Measurements from ENCODE around the gene FOXN4.

The FOXN4 gene

GRCh38 chr12:109241936-109242335, 67.1 kb downstream of the FOXN4 start:
- H3K4me2 ChIP-seq (ENCODE audit: low read length) = no peak overlapping the region
- no peak overlapping the region for H3K4ac ChIP-seq (ENCODE audit: low read depth, low read length)
- H3K79me1 ChIP-seq (ENCODE audit: low read length) = no peaks in the 10 kb centered on the region
- no peak overlapping the region for H4K8ac ChIP-seq (ENCODE audit: low read depth, low read length)
- H4K91ac ChIP-seq (ENCODE audit: low read depth, low read length) = no peak overlapping the region
- no peak for DNase-seq
- WGBS (ENCODE audit: extremely low coverage, insufficient coverage, insufficient read length) = no CpG with 5 or more reads among the region's 5 CpGs
- H4K12ac ChIP-seq (ENCODE audit: low read depth, low read length) = no peak overlapping the region
- H2BK12ac ChIP-seq (ENCODE audit: low read length) = no peak overlapping the region
- H3K4me1 ChIP-seq (ENCODE audit: control insufficient read depth in 1 of 2, insufficient read depth in 2 of 2, low read length in 2 of 2) = no peaks in the 10 kb centered on the region
- no peaks in the 10 kb centered on the region for H3K9me3 ChIP-seq (ENCODE audit: insufficient read depth, low read depth, low read length)
- H2AK5ac ChIP-seq (ENCODE audit: low read length) = no peak overlapping the region
- H3K14ac ChIP-seq (ENCODE audit: low read length) = no peak overlapping the region
- H2BK5ac ChIP-seq (ENCODE audit: low read depth, low read length, poor library complexity) = no peak overlapping the region
- H3K79me2 ChIP-seq (ENCODE audit: control insufficient read depth, insufficient read depth, low read length, poor library complexity) = no peaks in the 10 kb centered on the region
- H2AFZ ChIP-seq (ENCODE audit: insufficient read depth, low read length, poor library complexity) = no peak overlapping the region
- H3K23ac ChIP-seq (ENCODE audit: low read length) = no peak overlapping the region
- H3K36me3 ChIP-seq (ENCODE audit: control insufficient read depth in 1 of 2, insufficient read depth in 2 of 2, low read length in 2 of 2) = no peaks in the 10 kb centered on the region
- no peaks in the 10 kb centered on the region for H3K27me3 ChIP-seq (ENCODE audit: insufficient read depth, low read length)
- no peak overlapping the region for H3K4me3 ChIP-seq (ENCODE audit: low read depth, low read length)
- H3K27ac ChIP-seq (ENCODE audit: low read depth, low read length) = no peak overlapping the region
- no peak overlapping the region for H3K9ac ChIP-seq (ENCODE audit: low read length)
- H2BK120ac ChIP-seq (ENCODE audit: insufficient read depth, low read length, poor library complexity) = no peak overlapping the region
- no peak overlapping the region for H3K18ac ChIP-seq (ENCODE audit: low read length)

DNA sequence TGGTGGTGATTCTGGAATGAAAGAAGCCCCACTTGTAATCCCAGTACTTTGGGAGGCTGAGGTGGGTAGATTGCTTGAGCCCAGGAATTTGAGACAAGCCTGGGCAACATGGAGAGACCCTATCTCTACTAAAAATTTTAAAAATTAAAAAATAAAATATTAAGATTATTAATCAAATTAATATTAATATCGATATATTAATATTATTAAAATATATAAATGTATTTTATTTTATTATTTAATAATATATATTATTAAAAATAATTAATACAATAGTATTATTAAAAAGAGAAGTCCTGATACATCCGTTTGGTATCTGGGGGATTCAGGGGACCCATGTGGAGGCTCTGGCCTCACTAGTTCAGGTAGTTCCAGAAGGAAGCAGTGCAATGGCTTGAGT, 68.7 kb downstream of the FOXN4 start:
- Histone ChIP-seq H3K14ac (ENCODE audit: low read length) (no peak overlapping the region), H3K79me2 (ENCODE audit: control insufficient read depth, insufficient read depth, low read length, poor library complexity) (no peaks in the 10 kb centered on the region), H2BK12ac (ENCODE audit: low read length) (no peak overlapping the region), H3K18ac (ENCODE audit: low read length) (no peak overlapping the region), H3K4me3 (ENCODE audit: low read depth, low read length) (peak overlapping the region; percentile 28), H3K4me1 (ENCODE audit: control insufficient read depth in 1 of 2, insufficient read depth in 2 of 2, low read length in 2 of 2) (no peaks in the 10 kb centered on the region), H3K27me3 (ENCODE audit: insufficient read depth, low read length) (no peaks in the 10 kb centered on the region), H2AK5ac (ENCODE audit: low read length) (no peak overlapping the region), H3K23ac (ENCODE audit: low read length) (no peak overlapping the region), H3K4ac (ENCODE audit: low read depth, low read length) (no peak overlapping the region), H3K9ac (ENCODE audit: low read length) (no peak overlapping the region), H3K4me2 (ENCODE audit: low read length) (no peak overlapping the region), H2AFZ (ENCODE audit: insufficient read depth, low read length, poor library complexity) (no peak overlapping the region), H4K91ac (ENCODE audit: low read depth, low read length) (no peak overlapping the region), H3K79me1 (ENCODE audit: low read length) (no peaks in the 10 kb centered on the region), H2BK5ac (ENCODE audit: low read depth, low read length, poor library complexity) (no peak overlapping the region), H4K8ac (ENCODE audit: low read depth, low read length) (no peak overlapping the region), H3K36me3 (ENCODE audit: control insufficient read depth in 1 of 2, insufficient read depth in 2 of 2, low read length in 2 of 2) (no peaks in the 10 kb centered on the region), H3K27ac (ENCODE audit: low read depth, low read length) (no peak overlapping the region), H3K9me3 (ENCODE audit: insufficient read depth, low read depth, low read length) (no peaks in the 10 kb centered on the region), H4K12ac (ENCODE audit: low read depth, low read length) (no peak overlapping the region), H2BK120ac (ENCODE audit: insufficient read depth, low read length, poor library complexity) (no peak overlapping the region)
- no CpG with 5 or more reads among the region's 2 CpGs for WGBS (ENCODE audit: extremely low coverage, insufficient coverage, insufficient read length)
- no peak for DNase-seq

DNA sequence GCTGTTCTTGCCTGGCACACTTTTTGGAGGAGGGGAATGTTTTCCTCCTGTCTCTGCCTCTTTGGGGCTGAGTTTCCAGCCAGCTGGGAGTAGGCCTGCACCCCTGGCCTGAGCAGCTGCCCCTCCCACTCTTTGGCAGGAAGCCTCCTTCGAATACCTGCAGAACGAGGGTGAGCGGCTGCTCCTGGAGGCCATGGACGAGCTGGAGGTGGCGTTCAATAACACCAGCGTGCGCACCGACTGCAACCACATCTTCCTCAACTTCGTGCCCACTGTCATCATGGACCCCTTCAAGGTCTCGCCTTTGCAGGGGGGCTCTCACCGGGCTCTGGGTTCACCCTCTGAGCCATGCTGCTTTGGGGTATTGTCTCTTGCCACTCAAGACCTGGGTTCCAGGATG, 69.4 kb downstream of the FOXN4 start:
- Histone ChIP-seq H4K8ac (ENCODE audit: low read depth, low read length) (no peak overlapping the region), H3K4me2 (ENCODE audit: low read length) (no peak overlapping the region), H3K36me3 (ENCODE audit: control insufficient read depth in 1 of 2, insufficient read depth in 2 of 2, low read length in 2 of 2) (no peaks in the 10 kb centered on the region), H3K4me1 (ENCODE audit: control insufficient read depth in 1 of 2, insufficient read depth in 2 of 2, low read length in 2 of 2) (no peaks in the 10 kb centered on the region), H2AFZ (ENCODE audit: insufficient read depth, low read length, poor library complexity) (no peak overlapping the region), H3K14ac (ENCODE audit: low read length) (no peak overlapping the region), H3K18ac (ENCODE audit: low read length) (no peak overlapping the region), H3K79me1 (ENCODE audit: low read length) (no peaks in the 10 kb centered on the region), H2AK5ac (ENCODE audit: low read length) (no peak overlapping the region), H4K12ac (ENCODE audit: low read depth, low read length) (no peak overlapping the region), H3K4ac (ENCODE audit: low read depth, low read length) (no peak overlapping the region), H3K9ac (ENCODE audit: low read length) (no peak overlapping the region), H3K27ac (ENCODE audit: low read depth, low read length) (no peak overlapping the region), H3K4me3 (ENCODE audit: low read depth, low read length) (no peak overlapping the region), H2BK12ac (ENCODE audit: low read length) (no peak overlapping the region), H3K27me3 (ENCODE audit: insufficient read depth, low read length) (no peaks in the 10 kb centered on the region), H3K9me3 (ENCODE audit: insufficient read depth, low read depth, low read length) (no peaks in the 10 kb centered on the region), H4K91ac (ENCODE audit: low read depth, low read length) (no peak overlapping the region), H2BK5ac (ENCODE audit: low read depth, low read length, poor library complexity) (no peak overlapping the region), H3K23ac (ENCODE audit: low read length) (no peak overlapping the region), H2BK120ac (ENCODE audit: insufficient read depth, low read length, poor library complexity) (no peak overlapping the region), H3K79me2 (ENCODE audit: control insufficient read depth, insufficient read depth, low read length, poor library complexity) (no peaks in the 10 kb centered on the region)
- DNase-seq = no peak
- no CpG with 5 or more reads among the region's 11 CpGs for WGBS (ENCODE audit: extremely low coverage, insufficient coverage, insufficient read length)

GRCh38 chr12:109239179-109239578, 69.9 kb downstream of the FOXN4 start:
- H3K23ac ChIP-seq (ENCODE audit: low read length) = no peak overlapping the region
- no CpG with 5 or more reads among the region's 4 CpGs for WGBS (ENCODE audit: extremely low coverage, insufficient coverage, insufficient read length)
- no peak for DNase-seq
- H3K79me2 ChIP-seq (ENCODE audit: control insufficient read depth, insufficient read depth, low read length, poor library complexity) = no peaks in the 10 kb centered on the region
- H3K4ac ChIP-seq (ENCODE audit: low read depth, low read length) = no peak overlapping the region
- H2BK120ac ChIP-seq (ENCODE audit: insufficient read depth, low read length, poor library complexity) = no peak overlapping the region
- H3K9ac ChIP-seq (ENCODE audit: low read length) = no peak overlapping the region
- no peak overlapping the region for H2AFZ ChIP-seq (ENCODE audit: insufficient read depth, low read length, poor library complexity)
- no peaks in the 10 kb centered on the region for H3K4me1 ChIP-seq (ENCODE audit: control insufficient read depth in 1 of 2, insufficient read depth in 2 of 2, low read length in 2 of 2)
- no peak overlapping the region for H3K4me3 ChIP-seq (ENCODE audit: low read depth, low read length)
- H2BK12ac ChIP-seq (ENCODE audit: low read length) = no peak overlapping the region
- H3K79me1 ChIP-seq (ENCODE audit: low read length) = no peaks in the 10 kb centered on the region
- no peak overlapping the region for H4K8ac ChIP-seq (ENCODE audit: low read depth, low read length)
- H2BK5ac ChIP-seq (ENCODE audit: low read depth, low read length, poor library complexity) = no peak overlapping the region
- H3K14ac ChIP-seq (ENCODE audit: low read length) = no peak overlapping the region
- no peak overlapping the region for H3K18ac ChIP-seq (ENCODE audit: low read length)
- no peak overlapping the region for H4K12ac ChIP-seq (ENCODE audit: low read depth, low read length)
- H2AK5ac ChIP-seq (ENCODE audit: low read length) = no peak overlapping the region
- no peaks in the 10 kb centered on the region for H3K9me3 ChIP-seq (ENCODE audit: insufficient read depth, low read depth, low read length)
- H3K4me2 ChIP-seq (ENCODE audit: low read length) = no peak overlapping the region
- no peak overlapping the region for H3K27ac ChIP-seq (ENCODE audit: low read depth, low read length)
- H4K91ac ChIP-seq (ENCODE audit: low read depth, low read length) = no peak overlapping the region
- no peaks in the 10 kb centered on the region for H3K36me3 ChIP-seq (ENCODE audit: control insufficient read depth in 1 of 2, insufficient read depth in 2 of 2, low read length in 2 of 2)
- no peaks in the 10 kb centered on the region for H3K27me3 ChIP-seq (ENCODE audit: insufficient read depth, low read length)
